SK-N-SH treated with all-trans-retinoic acid at 6 μM for 48 hours (cell line): ENCODE measurements around the gene ETS1.

Experiments used
- ARNTL ChIP-seq: fragments of 450-650 bp; formaldehyde crosslinking; IDR thresholded peaks from 2 replicates; pipeline ENCODE4 v1.5.0; 2020; ENCODE audit warnings: low read depth, mild to moderate bottlenecking, moderate library complexity, borderline replicate concordance
- CSDC2 ChIP-seq: fragments of 250-450 bp; sonication (Bioruptor Pico); IDR thresholded peaks from 2 replicates; pipeline ENCODE4 v1.5.0; 2020; ENCODE audit warnings: mild to moderate bottlenecking, moderate library complexity
- CSRNP3 ChIP-seq: fragments of 250-450 bp; sonication (Bioruptor Pico); IDR thresholded peaks from 2 replicates; pipeline ENCODE4 v1.5.1; 2021; ENCODE audit warnings: mild to moderate bottlenecking, moderate library complexity
- ISL1 ChIP-seq: fragments of 250-450 bp; sonication (Bioruptor Pico); IDR thresholded peaks from 2 replicates; pipeline ENCODE4 v2.1.2; 2022; ENCODE audit warnings: mild to moderate bottlenecking, moderate library complexity
- OSR1 ChIP-seq: fragments of 250-450 bp; sonication (Bioruptor Pico); IDR thresholded peaks from 2 replicates; pipeline ENCODE4 v1.8.0; 2022; ENCODE audit warnings: moderate library complexity, mild to moderate bottlenecking, inconsistent platforms
- PATZ1 ChIP-seq: fragments of 250-450 bp; sonication (Bioruptor Pico); IDR thresholded peaks from 2 replicates; pipeline ENCODE4 v1.8.0; 2020; ENCODE audit warnings: mild to moderate bottlenecking, moderate library complexity, borderline replicate concordance
- PPARA ChIP-seq: fragments of 250-450 bp; sonication (Bioruptor Pico); IDR thresholded peaks from 2 replicates; pipeline ENCODE4 v1.5.0; 2020; ENCODE audit warnings: mild to moderate bottlenecking, borderline replicate concordance
- RARB ChIP-seq: fragments of 250-450 bp; sonication (Bioruptor Pico); IDR thresholded peaks from 2 replicates; pipeline ENCODE4 v1.8.0; 2021; ENCODE audit warnings: mild to moderate bottlenecking, moderate library complexity
- TOX ChIP-seq: fragments of 250-450 bp; sonication (Bioruptor Pico); IDR thresholded peaks from 2 replicates; pipeline ENCODE4 v1.8.0; 2021; ENCODE audit warnings: mild to moderate bottlenecking, moderate library complexity, borderline replicate concordance
- TSHZ2 ChIP-seq: fragments of 250-450 bp; sonication (Bioruptor Pico); IDR thresholded peaks from 2 replicates; pipeline ENCODE4 v1.5.0; 2020; ENCODE audit warnings: mild to moderate bottlenecking, moderate library complexity
- ZFP30 ChIP-seq: fragments of 450-650 bp; formaldehyde crosslinking; IDR thresholded peaks from 2 replicates; pipeline ENCODE4 v1.5.0; 2022; ENCODE audit warnings: mild to moderate bottlenecking, moderate library complexity
- ZNF565 ChIP-seq: fragments of 450-650 bp; formaldehyde crosslinking; conservative IDR thresholded peaks from 2 replicates; pipeline ENCODE4 v1.5.0; 2020; ENCODE audit warnings: low read depth, mild to moderate bottlenecking, moderate library complexity
- ZNF70 ChIP-seq: fragments of 450-650 bp; formaldehyde crosslinking; IDR thresholded peaks from 2 replicates; pipeline ENCODE4 v1.5.0; 2020; ENCODE audit warnings: mild to moderate bottlenecking, moderate library complexity

DNA sequence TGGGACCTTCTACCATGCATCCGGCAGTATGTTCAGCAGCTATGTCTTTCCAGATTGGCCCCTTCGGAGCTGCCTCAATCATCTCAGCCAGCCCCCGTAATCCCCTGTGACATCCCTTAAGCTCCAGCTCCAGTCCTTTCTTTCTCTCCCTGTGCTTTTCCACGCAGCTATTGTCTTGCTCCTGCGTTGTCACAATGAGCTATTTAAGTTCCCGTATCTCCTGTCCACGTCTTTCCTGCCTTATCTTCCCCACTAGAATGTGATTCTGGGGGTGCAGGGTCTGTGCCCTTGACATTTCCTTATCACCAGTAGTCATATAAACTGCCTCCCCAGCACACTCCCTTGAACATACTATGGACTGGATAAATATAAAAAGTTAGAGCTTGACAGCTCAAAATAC is 5.1 kb upstream of the ETS1 start:
- no peak for TF ChIP-seq CSDC2 (CRISPR knock-in tag)
- no peak for TF ChIP-seq CSRNP3 (CRISPR knock-in tag)
- no peak for TF ChIP-seq ZFP30 (CRISPR knock-in tag)
- TF ChIP-seq ZNF70 (CRISPR knock-in tag) = no peak
- TF ChIP-seq TOX (CRISPR knock-in tag) = no peak
- no peak for TF ChIP-seq PATZ1 (CRISPR knock-in tag)
- TF ChIP-seq ZNF565 (CRISPR knock-in tag) = no peak
- no peak for TF ChIP-seq ISL1
- no peak for TF ChIP-seq PPARA
- no peak for TF ChIP-seq OSR1 (CRISPR knock-in tag)
- no peak for TF ChIP-seq TSHZ2
- no peak for TF ChIP-seq ARNTL (CRISPR knock-in tag)
- no peak for TF ChIP-seq RARB (CRISPR knock-in tag)
